ENCODE measurements around the gene PGS1.

- TF ChIP-seq POLR2AphosphoS5 (IDR thresholded peaks at IDR 0.05; ENCODE audit: low read depth, low read length), result no peak
- TF ChIP-seq POLR2A (IDR thresholded peaks at IDR 0.05; ENCODE audit: low read depth, low read length), result no peak
- no peak for TF ChIP-seq TAF1 (IDR thresholded peaks at IDR 0.05; ENCODE audit: borderline replicate concordance, low read depth, low read length)
Measured at GRCh38 chr17:78414178-78415162, 36.0 kb downstream of the PGS1 start.

All from GM12892 (cell line).